ENCODE data around the gene PTPRU.

The PTPRU gene

DNA sequence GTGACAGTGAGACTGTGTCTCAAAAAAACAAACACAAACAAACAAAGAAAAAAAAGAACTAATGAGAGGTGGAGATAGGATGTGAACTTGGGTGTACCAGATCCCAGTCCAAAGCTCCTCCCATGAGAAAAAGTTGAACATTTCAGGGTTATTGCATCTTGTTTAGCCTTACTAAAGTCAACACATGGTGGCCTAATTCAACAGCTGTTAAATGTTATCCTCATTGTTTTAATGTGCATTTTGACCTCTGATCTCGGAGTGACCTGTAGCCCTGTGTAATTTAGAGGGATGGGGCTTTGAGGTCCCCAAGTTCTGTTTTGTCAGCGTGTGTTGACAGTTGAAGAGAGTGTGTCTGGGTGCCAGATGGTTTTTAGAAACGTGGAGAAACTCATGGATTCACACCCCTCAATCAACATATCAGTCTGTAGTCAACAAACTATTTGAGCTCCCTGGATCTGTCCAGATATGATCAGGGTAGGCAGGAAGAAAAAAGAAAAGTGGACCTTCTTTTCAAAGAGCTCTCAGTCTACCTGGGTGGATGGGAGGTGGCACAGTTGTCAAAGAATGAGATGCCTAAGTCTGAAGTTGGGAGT, 34.7 kb downstream of the PTPRU start:
- DNase-seq: no peak

DNA sequence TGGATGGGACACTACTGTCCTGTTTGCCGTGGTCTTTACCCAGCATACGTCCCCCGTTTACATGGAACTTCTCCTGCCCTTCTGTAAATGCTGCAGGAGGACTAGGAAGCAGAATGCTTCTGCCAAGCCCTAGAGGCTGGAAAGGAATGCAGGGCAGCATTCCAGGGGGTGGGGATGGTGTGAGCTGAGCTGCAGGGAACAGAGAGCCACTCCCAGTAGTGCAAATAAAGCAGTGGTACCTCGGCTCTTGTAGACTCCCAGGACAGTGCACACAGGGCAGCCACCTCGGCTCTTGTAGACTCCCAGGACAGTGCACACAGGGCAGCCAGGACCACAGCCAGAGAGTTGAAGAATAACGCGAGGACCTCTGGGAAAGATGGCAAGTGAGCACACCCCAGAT, 35.4 kb downstream of the PTPRU start:
- no peak for DNase-seq

DNA sequence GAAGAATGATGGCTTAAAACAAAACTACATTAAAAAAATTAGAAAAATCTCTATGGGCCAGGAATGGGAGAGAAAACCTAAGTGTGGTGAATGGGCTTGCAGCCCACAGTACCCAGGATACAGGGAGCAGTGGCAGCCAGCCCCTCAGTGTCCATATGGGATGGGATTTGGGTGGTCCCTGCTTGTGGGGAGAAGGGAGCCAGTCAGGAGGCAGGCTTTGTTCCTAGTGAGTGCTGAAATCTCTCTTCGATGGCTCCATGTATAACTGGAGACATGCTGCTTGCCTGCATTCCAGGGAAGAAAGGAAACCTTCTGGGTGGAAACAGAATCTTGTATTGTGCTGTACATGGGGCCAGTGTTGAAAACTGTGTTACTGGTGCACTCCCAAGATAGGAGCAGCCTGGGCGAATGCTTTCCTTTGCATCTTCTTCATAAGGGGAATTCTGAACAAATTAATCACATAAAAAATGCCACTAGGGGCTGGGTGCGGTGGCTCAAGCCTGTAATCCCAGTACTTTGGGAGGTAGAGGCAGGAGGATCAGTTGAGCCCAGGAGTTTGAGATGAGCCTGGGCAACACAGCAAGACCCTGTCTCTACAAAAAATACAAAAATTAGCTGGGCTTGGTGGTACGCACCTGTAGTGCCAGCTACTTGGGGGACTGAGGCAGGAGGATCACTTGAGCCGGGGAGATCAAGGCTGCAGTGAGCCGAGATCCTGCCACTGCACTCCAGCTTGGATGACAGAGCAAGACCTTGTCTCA, 36.0 kb downstream of the PTPRU start:
- no peak for DNase-seq

DNA sequence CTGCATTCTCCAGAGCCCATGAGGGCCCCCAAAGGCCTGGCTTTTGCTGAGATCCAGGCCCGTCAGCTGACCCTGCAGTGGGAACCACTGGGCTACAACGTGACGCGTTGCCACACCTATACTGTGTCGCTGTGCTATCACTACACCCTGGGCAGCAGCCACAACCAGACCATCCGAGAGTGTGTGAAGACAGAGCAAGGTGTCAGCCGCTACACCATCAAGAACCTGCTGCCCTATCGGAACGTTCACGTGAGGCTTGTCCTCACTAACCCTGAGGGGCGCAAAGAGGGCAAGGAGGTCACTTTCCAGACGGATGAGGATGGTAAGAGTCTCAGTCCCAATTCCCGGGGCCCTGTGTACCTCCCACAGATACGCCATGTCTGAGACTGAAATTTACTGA, 39.1 kb downstream of the PTPRU start:
- no peak for DNase-seq

DNA sequence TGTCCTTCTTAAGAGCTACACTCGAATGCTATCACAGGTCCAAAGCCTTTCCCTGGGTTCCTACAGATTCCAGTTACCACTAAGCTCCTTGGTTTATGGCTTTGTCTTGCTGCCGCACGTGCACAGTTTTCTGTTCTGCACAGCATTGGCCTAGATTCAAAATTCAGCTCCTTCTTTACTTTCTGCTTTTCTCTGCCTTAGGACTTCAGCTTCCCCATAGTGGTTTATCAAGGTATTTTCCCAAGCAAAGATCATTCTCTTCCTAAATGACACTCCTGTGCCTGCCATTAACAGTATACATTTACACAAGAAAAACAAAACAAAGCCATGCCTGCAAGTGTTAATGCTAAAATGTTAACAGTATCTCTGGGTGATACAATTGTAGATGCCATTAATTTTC, 41.8 kb downstream of the PTPRU start:
- DNase-seq: no peak

DNA sequence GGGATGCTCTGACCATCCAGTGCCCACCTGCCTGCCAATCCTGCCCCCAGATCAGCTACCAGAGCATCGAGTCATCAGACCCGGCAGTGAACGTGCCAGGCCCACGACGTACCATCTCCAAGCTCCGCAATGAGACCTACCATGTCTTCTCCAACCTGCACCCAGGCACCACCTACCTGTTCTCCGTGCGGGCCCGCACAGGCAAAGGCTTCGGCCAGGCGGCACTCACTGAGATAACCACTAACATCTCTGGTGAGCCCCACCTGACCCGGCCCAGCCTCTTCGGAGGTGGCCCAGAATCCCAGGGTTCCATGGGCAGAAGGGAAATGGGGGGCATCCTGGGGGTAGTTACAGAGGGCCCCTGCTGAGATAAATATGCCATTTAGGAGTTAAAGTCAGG, 43.1 kb downstream of the PTPRU start:
- no peak for DNase-seq

DNA sequence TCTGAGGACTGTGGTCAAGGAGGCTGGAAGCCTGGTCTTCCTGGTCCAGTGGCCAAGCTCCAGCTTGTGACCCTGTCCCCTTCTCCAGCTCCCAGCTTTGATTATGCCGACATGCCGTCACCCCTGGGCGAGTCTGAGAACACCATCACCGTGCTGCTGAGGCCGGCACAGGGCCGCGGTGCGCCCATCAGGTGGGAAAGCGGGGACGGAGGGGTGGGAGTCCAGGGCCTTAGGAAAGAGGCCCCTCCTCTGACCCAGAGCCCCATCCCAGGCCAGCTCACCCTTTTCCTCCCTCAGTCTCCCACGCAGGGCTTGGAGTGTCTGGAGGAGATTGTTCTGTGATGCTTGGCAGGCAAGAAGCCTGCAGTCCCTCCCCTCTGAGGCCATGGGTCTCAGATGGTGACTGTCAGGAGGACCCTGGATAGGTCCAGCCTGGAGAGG, 43.6 kb downstream of the PTPRU start:
- no peak for DNase-seq

DNA sequence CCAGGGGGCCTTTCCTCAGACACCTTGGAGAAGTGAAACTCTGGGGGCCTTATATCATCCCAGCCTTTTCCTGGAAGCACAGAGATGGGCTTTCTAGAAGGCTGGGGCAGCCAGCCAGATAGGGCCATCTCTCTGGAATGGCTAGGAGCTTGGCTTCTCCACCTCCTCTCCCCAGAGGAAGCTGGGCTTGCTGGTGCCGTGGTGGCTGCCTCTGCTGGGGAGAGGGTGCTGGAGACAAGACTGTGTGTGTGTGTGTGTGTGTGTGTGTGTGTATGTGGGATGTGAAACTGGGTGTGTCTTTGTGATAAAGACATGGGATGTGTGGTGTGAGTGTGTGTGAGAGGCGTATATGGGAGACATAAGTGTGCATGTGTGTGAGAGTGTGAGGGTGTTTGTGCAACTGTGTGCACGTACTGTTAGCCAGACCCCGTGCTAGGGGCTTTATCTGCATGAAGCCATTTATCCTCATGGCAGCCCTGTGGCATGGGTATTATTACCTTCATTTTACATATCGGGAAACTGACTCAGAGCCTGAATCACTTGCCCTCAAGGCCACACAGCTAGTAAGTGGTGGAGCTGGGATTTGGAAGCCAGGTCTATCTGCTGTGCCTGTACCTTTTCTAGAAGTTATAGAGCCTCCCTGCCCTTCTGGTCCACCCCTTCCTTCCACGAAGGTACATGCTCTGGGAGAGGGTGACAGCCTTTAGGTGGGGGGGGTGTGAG, 44.2 kb downstream of the PTPRU start:
- no peak for DNase-seq

DNA sequence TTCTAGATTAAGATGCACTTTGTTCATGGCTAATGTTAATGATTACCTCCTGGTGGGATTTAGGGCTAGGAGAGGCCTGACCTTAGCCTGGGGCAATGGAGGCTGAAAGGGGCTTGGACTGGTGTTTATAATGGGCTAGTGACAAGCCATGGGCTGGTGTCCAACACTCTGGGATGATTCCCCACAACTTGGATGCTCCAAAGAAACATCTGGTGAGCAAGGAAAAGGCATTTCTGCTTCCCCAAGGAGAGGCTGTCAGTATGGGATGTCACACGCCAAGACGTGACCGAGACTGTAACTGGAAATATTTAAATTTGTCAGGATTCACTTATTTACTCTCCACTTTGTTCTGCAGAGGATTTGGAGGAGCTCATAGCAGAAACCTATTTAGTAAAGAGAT, 45.2 kb downstream of the PTPRU start:
- no peak for DNase-seq

DNA sequence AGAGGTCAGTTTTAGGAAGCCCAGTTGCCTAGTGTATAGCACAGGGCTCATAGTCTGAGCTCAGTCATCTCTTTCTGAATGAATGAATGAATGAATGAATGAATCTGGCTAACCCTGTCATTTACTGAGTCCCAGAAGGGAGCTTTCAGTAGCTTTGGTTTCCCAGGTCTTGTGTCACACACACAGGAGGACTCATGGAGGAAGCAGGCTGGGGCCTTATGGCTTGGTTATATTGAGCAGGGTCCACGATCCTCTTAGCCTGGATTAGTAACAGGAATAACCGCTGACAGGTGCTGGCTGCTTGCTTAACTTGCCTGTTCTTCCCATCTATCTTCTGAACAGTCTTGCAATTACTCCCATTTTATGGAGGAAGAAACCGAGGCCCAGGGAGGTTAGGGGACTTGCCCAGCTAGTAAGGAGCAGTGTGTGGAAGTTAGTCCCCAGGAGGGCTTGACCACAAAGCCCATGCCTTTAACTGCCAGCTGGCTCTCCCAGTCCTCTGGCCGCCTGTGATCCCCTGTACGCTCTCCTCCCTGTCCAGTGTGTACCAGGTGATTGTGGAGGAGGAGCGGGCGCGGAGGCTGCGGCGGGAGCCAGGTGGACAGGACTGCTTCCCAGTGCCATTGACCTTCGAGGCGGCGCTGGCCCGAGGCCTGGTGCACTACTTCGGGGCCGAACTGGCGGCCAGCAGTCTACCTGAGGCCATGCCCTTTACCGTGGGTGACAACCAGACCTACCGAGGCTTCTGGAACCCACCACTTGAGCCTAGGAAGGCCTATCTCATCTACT, 46.0 kb downstream of the PTPRU start:
- no peak for DNase-seq

DNA sequence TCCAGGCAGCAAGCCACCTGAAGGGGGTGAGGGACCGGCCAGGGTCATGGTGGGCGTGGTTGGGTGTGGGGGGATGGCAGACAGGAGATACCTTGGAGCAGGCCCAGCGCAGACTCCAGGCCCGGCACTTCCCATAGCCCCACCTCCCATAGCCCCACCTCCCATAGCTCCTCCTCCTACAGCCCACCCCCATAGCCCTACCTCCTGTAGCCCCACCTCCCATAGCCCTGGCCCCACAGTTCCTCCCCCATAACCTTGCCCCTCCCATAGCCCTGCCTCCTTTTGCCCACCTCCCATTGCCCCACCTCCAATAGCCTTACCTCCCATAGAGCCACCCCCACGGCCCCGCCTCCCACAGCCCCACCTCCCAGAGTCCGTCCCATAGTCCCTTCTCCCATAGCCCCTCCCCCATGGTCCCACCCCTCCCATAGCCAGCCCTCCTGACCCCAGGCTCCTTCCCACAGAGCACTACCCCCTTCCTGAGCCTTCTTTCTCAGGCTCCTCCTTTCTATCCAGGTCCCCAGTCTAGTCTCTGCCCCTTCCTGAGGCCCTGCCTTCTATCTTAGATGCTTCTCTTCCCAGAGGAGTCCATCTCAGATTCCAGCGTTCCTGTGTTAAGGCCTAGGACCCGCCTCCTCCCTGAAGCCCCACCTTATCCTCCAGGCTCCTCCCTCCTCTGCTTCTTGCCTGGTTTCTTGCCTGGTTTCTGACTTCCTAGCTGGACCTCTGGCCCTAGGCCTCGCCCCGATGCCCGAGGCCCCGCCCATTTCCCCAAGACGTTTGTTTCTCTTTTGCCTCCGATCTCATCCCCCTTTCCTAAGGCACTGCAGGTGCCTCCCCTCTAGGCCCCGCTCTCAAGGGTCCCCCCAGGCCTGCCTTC, 46.8 kb downstream of the PTPRU start:
- DNase-seq: no peak

DNA sequence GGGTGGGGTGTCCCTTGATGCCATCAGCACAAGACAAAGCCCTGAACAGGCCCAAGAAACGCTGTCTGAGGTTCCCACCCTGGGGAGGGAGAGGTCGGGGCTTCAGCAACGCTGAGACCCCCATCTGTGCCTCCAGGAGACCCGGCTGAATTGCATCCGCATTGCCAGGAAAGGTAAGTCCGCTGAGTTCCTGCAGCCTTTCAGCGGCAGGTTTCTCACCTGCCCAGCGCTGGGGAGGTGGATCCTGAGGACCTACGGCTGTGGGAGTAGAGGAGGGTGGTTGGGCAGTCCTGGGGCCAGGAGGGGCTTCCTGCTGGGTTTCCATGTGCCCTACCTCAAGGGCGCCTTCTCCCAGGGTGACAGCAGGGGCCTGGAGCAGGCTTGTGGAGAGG, 47.5 kb downstream of the PTPRU start:
- DNase-seq: no peak

DNA sequence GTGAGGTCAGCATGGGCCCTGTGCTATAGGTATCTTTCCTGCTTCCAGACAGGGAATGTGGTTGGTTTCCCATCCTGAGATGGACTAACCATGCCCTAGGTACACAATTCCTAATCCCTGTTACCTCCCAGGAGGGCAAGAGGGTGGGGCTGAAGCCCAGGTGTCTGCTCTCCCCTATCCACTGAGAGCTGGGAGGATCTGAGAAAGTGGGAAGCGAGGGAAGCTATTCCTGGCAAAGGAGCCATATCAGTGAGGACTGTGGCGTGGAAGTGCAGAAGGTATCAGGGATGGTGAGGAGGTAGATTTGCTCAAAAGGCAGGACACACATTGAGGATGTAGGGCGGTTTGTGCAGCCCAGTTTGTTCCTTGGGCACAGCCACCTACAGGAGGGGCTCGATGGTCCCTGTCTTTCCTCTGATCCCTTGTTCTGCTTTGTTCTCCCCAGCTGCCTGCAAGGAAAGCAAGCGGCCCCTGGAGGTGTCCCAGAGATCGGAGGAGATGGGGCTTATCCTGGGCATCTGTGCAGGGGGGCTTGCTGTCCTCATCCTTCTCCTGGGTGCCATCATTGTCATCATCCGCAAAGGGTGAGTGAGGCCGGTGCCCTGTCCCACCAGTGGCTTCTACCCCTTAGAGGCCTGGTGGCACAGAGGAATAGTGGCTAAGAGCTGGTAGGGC, 48.1 kb downstream of the PTPRU start:
- DNase-seq: no peak

DNA sequence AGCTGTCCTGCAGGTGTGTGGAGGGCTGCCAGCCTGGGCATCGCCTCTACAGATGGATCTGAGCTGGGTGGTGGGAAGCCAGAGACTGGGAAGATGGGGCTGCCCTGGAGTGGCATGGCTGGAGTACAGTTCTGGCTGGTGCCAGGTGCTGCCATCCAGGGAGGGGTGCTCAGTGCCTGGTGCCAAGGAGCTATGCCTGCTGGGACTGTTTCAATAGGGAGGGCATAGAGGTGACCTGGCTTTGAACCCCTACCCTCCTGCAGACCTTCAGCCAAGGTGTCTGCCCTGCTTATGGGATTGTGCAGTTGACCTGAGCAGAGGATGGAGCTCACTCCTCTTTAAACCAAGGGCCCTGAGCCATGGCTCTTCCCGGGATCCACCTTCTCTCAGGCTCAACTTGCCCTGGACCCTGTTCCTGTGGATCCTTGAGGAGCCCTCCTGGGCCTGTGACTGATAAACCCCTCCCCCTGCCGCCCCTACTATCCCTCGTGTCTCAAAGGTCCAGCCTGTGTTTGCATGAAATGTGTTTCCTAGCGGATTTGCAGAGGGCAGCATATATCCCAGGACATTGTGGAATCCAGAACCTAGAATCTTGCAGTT, 48.7 kb downstream of the PTPRU start:
- DNase-seq: no peak

DNA sequence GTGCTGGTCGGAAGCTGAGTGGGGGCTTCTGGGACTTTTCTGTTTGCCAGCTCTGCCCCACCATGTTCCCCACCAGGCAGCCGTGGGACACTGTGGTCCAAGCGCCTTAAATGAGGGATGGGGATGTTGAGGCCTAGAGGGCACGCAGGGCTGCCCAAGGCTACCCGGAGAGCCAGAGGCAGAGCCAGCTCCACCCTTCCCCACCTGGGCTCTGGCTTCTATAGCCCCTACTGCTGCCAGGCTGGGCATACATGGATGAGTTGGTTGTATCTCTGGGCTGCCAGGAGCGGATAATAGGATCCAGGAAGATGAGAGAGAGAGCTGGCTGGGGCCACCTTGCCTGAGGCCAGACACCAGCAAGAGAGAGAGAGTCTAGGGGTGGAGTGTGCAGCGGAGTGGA, 49.4 kb downstream of the PTPRU start:
- DNase-seq: no peak

DNA sequence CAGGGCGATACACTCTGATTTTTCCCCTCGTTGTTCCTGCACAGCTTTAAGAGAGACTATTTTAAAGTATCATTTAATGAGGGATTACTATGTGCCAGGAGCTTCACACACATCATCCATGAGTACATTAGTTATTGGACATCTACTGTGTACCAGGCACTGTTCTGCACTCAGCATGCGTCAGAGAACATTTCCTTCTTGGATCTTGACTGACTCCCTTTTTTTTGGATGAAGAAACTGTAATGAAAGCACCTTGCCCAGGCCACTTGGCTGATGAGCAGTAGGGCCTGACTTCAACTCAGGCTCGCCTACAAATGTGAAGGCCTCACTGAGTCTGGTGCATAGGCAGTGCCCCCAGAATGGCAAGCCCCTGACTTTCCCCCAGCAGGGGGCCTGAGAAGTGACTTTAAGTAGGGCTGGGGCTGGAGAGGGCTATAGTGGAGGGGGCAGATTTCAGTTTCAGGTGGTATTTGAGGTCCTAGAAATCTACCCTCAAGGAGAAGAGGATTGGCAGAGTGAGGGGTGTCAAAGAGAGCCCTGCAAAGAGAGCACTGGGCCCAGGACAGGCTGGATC, 50.0 kb downstream of the PTPRU start:
- no peak for DNase-seq

DNA sequence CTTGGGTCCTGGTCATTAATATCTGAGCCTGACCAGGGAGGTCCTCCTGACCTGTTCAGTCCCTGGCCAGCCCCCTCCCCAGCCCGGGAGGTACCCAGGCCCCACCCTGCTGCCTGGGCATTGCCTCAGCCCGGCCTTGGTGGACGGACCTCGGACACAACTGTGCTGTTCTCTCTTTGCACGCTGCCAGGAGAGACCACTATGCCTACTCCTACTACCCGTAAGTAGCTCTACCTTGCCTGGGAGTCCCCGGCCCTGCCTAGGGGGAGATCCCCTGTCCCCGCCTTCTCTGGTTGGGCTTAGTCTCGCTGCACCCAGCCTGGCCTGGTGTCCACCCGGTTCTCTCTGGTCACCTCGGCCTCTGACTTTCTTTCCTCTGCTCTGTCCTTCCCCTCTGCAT, 53.2 kb downstream of the PTPRU start:
- no peak for DNase-seq

DNA sequence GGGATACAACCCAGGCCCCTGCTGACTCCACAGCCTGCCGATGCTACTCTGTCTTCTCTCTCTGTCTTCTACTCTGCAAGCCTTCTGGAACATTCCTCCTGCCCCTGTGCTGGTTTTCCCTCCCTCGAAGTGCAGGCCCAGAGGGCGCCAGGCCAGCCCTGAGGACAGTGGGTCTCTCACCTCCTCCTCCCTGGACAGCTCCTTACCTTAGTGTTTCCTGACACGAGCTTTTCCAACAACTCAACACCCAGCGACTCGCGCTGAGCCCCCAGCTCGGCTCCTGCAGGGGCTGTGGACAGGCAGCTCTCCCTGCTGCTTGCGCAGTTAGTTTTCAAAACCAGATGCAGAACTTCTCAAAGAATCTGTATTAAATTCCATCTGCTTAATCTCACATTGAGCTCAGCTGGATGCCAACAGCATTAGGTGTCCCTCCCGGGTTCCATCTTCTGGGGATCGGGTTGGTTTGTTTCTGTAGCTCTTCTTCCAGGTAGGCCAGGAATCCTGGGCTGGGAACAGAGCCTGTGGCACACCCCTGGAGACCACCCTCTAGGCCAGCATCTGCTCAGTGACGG, 54.2 kb downstream of the PTPRU start:
- no peak for DNase-seq

DNA sequence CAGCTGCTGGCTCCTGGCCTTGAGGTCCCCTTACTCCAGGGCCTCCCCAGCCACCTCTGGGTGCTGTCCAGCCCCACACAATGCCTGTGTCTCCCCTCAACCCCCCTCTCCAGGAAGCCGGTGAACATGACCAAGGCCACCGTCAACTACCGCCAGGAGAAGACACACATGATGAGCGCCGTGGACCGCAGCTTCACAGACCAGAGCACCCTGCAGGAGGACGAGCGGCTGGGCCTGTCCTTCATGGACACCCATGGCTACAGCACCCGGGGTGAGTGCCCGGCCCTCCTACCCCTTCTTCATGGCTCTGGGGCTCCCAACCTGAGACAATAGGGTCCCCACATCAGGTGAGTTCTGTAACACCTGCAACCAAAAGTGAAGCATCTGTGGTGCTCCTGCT, 55.4 kb downstream of the PTPRU start:
- no peak for DNase-seq

DNA sequence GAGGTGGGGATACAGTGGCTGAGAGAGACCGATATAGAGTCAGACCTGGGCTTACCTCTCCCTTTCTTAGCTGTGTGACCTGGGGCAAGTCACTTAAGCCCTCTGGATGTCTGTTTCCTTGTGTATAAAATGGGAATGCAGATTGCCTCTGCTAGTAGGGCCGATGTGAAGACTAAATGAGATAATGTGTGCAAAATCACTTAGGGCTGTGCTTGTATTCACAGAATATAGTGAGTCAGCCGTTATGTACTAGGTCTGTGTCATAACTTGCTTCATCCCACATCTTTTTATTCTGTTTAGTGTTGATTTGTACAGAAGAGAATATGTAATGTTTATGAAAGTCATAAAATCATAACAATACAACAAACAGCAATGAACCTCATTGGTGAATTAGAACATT, 56.0 kb downstream of the PTPRU start:
- DNase-seq: no peak

DNA sequence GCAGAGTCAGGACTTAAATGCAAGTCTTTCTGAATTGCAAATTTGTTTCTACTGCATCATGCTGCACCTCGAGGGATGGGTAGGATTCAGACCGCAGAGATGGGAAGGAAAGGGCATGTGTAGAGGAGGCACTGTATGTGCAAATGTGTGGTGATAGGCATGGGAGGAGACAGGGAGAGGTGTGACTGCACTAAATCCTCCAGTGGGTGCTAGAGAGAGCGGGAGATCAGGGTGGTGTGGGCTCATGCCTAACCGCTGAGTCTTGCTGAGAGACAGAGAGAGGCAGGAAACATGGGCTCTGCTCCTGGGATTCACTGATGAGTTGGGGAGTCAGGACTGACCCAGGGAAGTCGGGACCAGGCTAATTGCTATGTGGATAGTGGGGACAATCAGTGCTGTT, 61.1 kb downstream of the PTPRU start:
- DNase-seq: no peak

All from NCI-H1105 (cell line).